WTC11 (cell line): ENCODE results near the gene ZNF732. TPM values are rescaled to one million over a fixed set of nuclear protein-coding genes. Genes with fewer than 3 reads are reported as not detected.

Experiments
- ATAC-seq: fragments of 200-7000 bp; cut with Tn5 transposase; 2 replicates; pipeline ENCODE4 v1.10.0; 2021; ENCODE audit warnings: mild to moderate bottlenecking, moderate library complexity
- CTCF ChIA-PET: fragments of 300-600 bp; sonication (Branson Sonifier 250); formaldehyde crosslinking; loops from one replicate; lab custom pipeline; 2021; ENCODE audit warnings: antibody characterized with exemption; lab: Charles Lee
- POLR2A ChIA-PET: fragments of 350-600 bp; sonication (Branson Sonifier 250); formaldehyde crosslinking; loops from one replicate; lab custom pipeline; 2021; ENCODE audit warnings: antibody characterized with exemption; lab: Charles Lee
- DNase-seq: peaks from one replicate; pipeline ENCODE4 v3.0.0; 2021; ENCODE audit warnings: low spot score
- H3K27ac Mint-ChIP-seq: 2 replicates; pipeline ENCODE4 v1.8.0; 2021; ENCODE audit warnings: mixed read lengths
- H3K27me3 Mint-ChIP-seq: 2 replicates; pipeline ENCODE4 v1.8.0; 2021; ENCODE audit warnings: low read depth, mild to moderate bottlenecking, moderate library complexity, mixed read lengths
- H3K36me3 Mint-ChIP-seq: 2 replicates; pipeline ENCODE4 v1.8.0; 2021; ENCODE audit warnings: mixed read lengths
- H3K4me1 Mint-ChIP-seq: 2 replicates; pipeline ENCODE4 v1.8.0; 2022; ENCODE audit warnings: mixed read lengths
- H3K4me3 Mint-ChIP-seq: 2 replicates; pipeline ENCODE4 v1.8.0; 2021; ENCODE audit warnings: mild to moderate bottlenecking, moderate library complexity, mixed read lengths
- H3K9me3 Mint-ChIP-seq: 2 replicates; pipeline ENCODE4 v1.8.0; 2021; ENCODE audit warnings: mixed read lengths
- CDX4 ChIP-seq: fragments of 250-450 bp; sonication (Bioruptor Pico); IDR thresholded peaks from 2 replicates; pipeline ENCODE4 v1.9.0; 2021; ENCODE audit warnings: moderate library complexity, mild to moderate bottlenecking, inconsistent platforms, borderline replicate concordance
- E2F4 ChIP-seq: sonication (generic); formaldehyde crosslinking; IDR thresholded peaks from 2 replicates; pipeline ENCODE4 v1.8.1; 2022; ENCODE audit warnings: low read depth, mild to moderate bottlenecking, moderate library complexity, missing genetic modification reagents, borderline replicate concordance
- ELF4 ChIP-seq: sonication (generic); formaldehyde crosslinking; IDR thresholded peaks from 2 replicates; pipeline ENCODE4 v1.8.1; 2022; ENCODE audit warnings: low read depth, mild to moderate bottlenecking, moderate library complexity, missing genetic modification reagents
- FOXP1 ChIP-seq: sonication (generic); formaldehyde crosslinking; IDR thresholded peaks from 2 replicates; pipeline ENCODE4 v1.8.0; 2022; ENCODE audit warnings: missing genetic modification reagents, mild to moderate bottlenecking, moderate library complexity, borderline replicate concordance
- HMGA2 ChIP-seq: fragments of 250-450 bp; sonication (Bioruptor Pico); IDR thresholded peaks from 2 replicates; pipeline ENCODE4 v1.4.0; 2021; ENCODE audit warnings: mild to moderate bottlenecking, moderate library complexity
- MAX ChIP-seq: sonication (generic); formaldehyde crosslinking; IDR thresholded peaks from 2 replicates; pipeline ENCODE4 v1.8.0; 2022; ENCODE audit warnings: mild to moderate bottlenecking, missing genetic modification reagents
- MLX ChIP-seq: sonication (generic); formaldehyde crosslinking; IDR thresholded peaks from 2 replicates; pipeline ENCODE4 v1.8.1; 2023; ENCODE audit warnings: mild to moderate bottlenecking, missing genetic modification reagents, moderate library complexity
- NFATC4 ChIP-seq: fragments of 250-450 bp; sonication (Bioruptor Pico); IDR thresholded peaks from 2 replicates; pipeline ENCODE4 v1.9.0; 2021; ENCODE audit warnings: mild to moderate bottlenecking
- PRDM15 ChIP-seq: sonication (generic); formaldehyde crosslinking; IDR thresholded peaks from 2 replicates; pipeline ENCODE4 v1.8.0; 2022; ENCODE audit warnings: missing genetic modification reagents
- RELA ChIP-seq: sonication (generic); formaldehyde crosslinking; IDR thresholded peaks from 2 replicates; pipeline ENCODE4 v1.8.1; 2022; ENCODE audit warnings: missing genetic modification reagents, mild to moderate bottlenecking, borderline replicate concordance
- SP1 ChIP-seq: sonication (generic); formaldehyde crosslinking; conservative IDR thresholded peaks from 2 replicates; pipeline ENCODE4 v1.8.1; 2022; ENCODE audit warnings: missing genetic modification reagents
- ZNF232 ChIP-seq: sonication (generic); formaldehyde crosslinking; IDR thresholded peaks from 2 replicates; pipeline ENCODE4 v1.8.0; 2022; ENCODE audit warnings: mild to moderate bottlenecking, missing genetic modification reagents
- ZNF416 ChIP-seq: fragments of 250-450 bp; sonication (Bioruptor Pico); IDR thresholded peaks from 2 replicates; pipeline ENCODE4 v1.9.0; 2021; ENCODE audit warnings: mild to moderate bottlenecking, inconsistent platforms
- ZNF532 ChIP-seq: fragments of 250-450 bp; sonication (Bioruptor Pico); IDR thresholded peaks from 2 replicates; pipeline ENCODE4 v1.9.0; 2021; ENCODE audit warnings: mild to moderate bottlenecking, borderline replicate concordance
- microRNA-seq: library from miRNA; unstranded; fragments of <30 nt; microRNA quantifications from one replicate; pipeline ENCODE4 v1.2.0, GENCODE V29; 2022; ENCODE audit warnings: borderline number of aligned reads
- total RNA-seq: library from RNA; stranded (reverse); gene quantifications from 3 replicates; pipeline ENCODE4 v1.2.3, GENCODE V29; 2021

Gene ZNF732
- total RNA-seq, 1 experiment from 2014 or later, result 33.8 TPM

- Mint-ChIP-seq H3K4me3 (no peak overlapping the region), H3K4me1 (peaks cover 18% of the 10 kb centered on the region), H3K27me3 (no peaks in the 10 kb centered on the region), H3K27ac (peak overlapping the region; percentile 35; the same call in 1 of the 2 replicates), H3K9me3 (peaks cover 23% of the 10 kb centered on the region), H3K36me3 (peaks cover 27% of the 10 kb centered on the region)
- ChIA-PET CTCF (no interaction called here), POLR2A (no interaction called here)
- DNase-seq, result no peak
- TF ChIP-seq FOXP1 (no peak), MAX (CRISPR knock-in tag) (no peak), E2F4 (CRISPR knock-in tag) (no peak), PRDM15 (CRISPR knock-in tag) (no peak)
- ATAC-seq, result peak; percentile 72
Observed at GRCh38 chr4:234178-234577, 71.1 kb downstream of the ZNF732 start.

- TF ChIP-seq ZNF416 (CRISPR knock-in tag) (no peak), CDX4 (CRISPR knock-in tag) (no peak), NFATC4 (CRISPR knock-in tag) (no peak), ZNF232 (CRISPR knock-in tag) (no peak), SP1 (CRISPR knock-in tag) (no peak), ELF4 (no peak), RELA (CRISPR knock-in tag) (no peak), ZNF532 (no peak), MLX (CRISPR knock-in tag) (no peak), HMGA2 (CRISPR knock-in tag) (no peak)
- Mint-ChIP-seq H3K4me1 (no peaks in the 10 kb centered on the region; the same call in 1 of the 2 replicates), H3K27ac (0 out of 2 replicates have a peak overlapping the region, but pooled peaks have one; percentile 66), H3K36me3 (peaks cover 39% of the 10 kb centered on the region), H3K4me3 (no peak overlapping the region), H3K27me3 (no peaks in the 10 kb centered on the region), H3K9me3 (peaks cover 30% of the 10 kb centered on the region)
- POLR2A ChIA-PET, result no interaction called here
- CTCF ChIA-PET, result no interaction called here
- ATAC-seq (no peak), DNase-seq (no peak)
Observed at GRCh38 chr4:223913-224497, 81.3 kb downstream of the ZNF732 start.

Small RNA genes within 50 kb of the gene (microRNA-seq; reads per million reads assigned to microRNA genes)
- not detected for gene MIR571

Other genes with a start within 250 kb of the ZNF732 start
- 11.8 to 12.5 TPM (median 12.0 TPM) in 3 replicates for gene ZNF718, start 181.0 kb downstream of the ZNF732 start, total RNA-seq
- gene ZNF141, start 32.3 kb upstream of the ZNF732 start, total RNA-seq, result 33.9 to 43.6 TPM (median 34.5 TPM) in 3 replicates
- gene ZNF721, start 193.7 kb upstream of the ZNF732 start, total RNA-seq, result 84.1 to 100 TPM (median 89.6 TPM) in 3 replicates
- 46.0 to 53.8 TPM (median 51.0 TPM) in 3 replicates for gene PIGG, start 193.7 kb upstream of the ZNF732 start, total RNA-seq